Aorta (tissue), 5 donors: ENCODE results near the gene AFAP1L2. TPM values are rescaled to one million over a fixed set of nuclear protein-coding genes. Genes with fewer than 3 reads are reported as not detected.

Experiments
- ATAC-seq: fragments of 200-7000 bp; cut with Tn5 transposase; one replicate; pipeline ENCODE4 v1.9.1; 2022; ENCODE audit warnings: moderate library complexity; ENCODE audit not compliant: low FRiP score
- DNase-seq, 2 donors: peaks; one replicate each; pipeline ENCODE4 v3.0.0-alpha.2; 2020
- H3K27ac ChIP-seq, 2 donors: one replicate each; pipeline ENCODE4 v1.5.1; 2013; ENCODE audit warnings: low read length in 2 of 2, mild to moderate bottlenecking in 2 of 2, moderate library complexity in 2 of 2, control low read depth in 1 of 2, inconsistent platforms in 1 of 2, low read depth in 1 of 2
- H3K27me3 ChIP-seq, 2 donors: one replicate each; pipeline ENCODE4 v1.6.1; 2013; ENCODE audit warnings: control low read depth in 1 of 2, low read length in 1 of 2, mild to moderate bottlenecking in 1 of 2, moderate library complexity in 1 of 2; ENCODE audit not compliant: insufficient read depth in 2 of 2, control insufficient read depth in 1 of 2
- H3K36me3 ChIP-seq, 2 donors: one replicate each; pipeline ENCODE4 v1.6.1; 2013; ENCODE audit warnings: control low read depth in 1 of 2, low read length in 1 of 2, mild to moderate bottlenecking in 1 of 2; ENCODE audit not compliant: insufficient read depth in 2 of 2, control insufficient read depth in 1 of 2
- H3K4me1 ChIP-seq, 2 donors: one replicate each; pipeline ENCODE4 v1.6.1; 2013; ENCODE audit warnings: low read length in 2 of 2, control low read depth in 1 of 2, mild to moderate bottlenecking in 1 of 2, moderate library complexity in 1 of 2; ENCODE audit not compliant: insufficient read depth in 2 of 2, control insufficient read depth in 1 of 2
- H3K4me3 ChIP-seq, 2 donors: one replicate each; pipeline ENCODE4 v1.5.1; 2013; ENCODE audit warnings: low read length in 2 of 2, control low read depth in 1 of 2, mild to moderate bottlenecking in 1 of 2
- H3K9me3 ChIP-seq: one replicate; pipeline ENCODE4 v1.6.1; 2013; ENCODE audit warnings: mild to moderate bottlenecking, low read length; ENCODE audit not compliant: control insufficient read depth
- WGBS, 2 donors: extraction: QIAGEN DNeasy Blood & Tissue Kit; methylation state at CpG; one replicate each; pipeline ENCODE4 v1.1.7; 2013; 5-methylcytosine and 5-hydroxymethylcytosine counted together
- intact Hi-C, 2 donors: fragments of 100-400 bp; cut with DNase I; formaldehyde crosslinking; loops; one replicate each; pipeline versions ENCODE4 v1.14.2 to v1.15.0; 2022
- polyA plus RNA-seq, 2 donors: library from polyadenylated mRNA; stranded (reverse); fragments of 200-250 nt; gene quantifications; one replicate each; pipeline ENCODE4 v1.2.3, GENCODE V29; 2013
- total RNA-seq, 2 donors: library from RNA; stranded (reverse); fragmentation: NEBNext Ultra II Directional; extraction: Animal tissue kit (Norgen Biotek cat#: 25700); gene quantifications; one replicate each; pipeline ENCODE4 v1.2.1, GENCODE V29; 2021
- donor health status: healthy with polysubstance abuse.
- donor health status: Bipolar disorder and iron deficiency.
- donor health status: DM: no; HTN: no; CAD: no.
- donor health status: DM: no; HTN: no; CAD: no.
- donor health status: DM: yes; HTN: yes; CAD: no.

AFAP1L2 gene
- total and polyA plus RNA-seq, 4 donors = 3.1 to 19.3 (median 10.2) TPM

DNA sequence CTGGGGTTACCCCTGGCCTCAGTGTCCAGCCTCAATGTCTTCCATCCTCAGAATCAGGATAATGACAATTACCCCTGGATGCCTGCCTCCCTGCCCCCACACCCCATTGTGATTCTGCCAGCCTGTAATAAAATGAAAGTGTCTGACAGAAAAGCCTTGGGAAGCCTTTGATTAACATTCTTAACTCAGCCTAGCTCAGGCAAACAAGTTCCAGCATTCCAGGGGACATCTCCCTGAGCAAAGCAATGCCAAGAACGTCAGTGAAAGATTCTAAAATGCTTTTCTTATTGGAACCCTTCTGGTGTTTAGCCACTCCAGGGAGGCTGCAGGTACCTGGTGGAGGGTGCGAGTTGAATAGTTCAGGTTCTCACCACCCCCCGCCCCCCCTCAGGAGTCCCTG lies 18.7 kb downstream of the AFAP1L2 start:
- 88 to 91% methylated on average over 3 of the region's 3 CpGs for WGBS, 2 donors
- Histone ChIP-seq H3K4me1 (no peaks in the 10 kb centered on the region), H3K4me3 (no peak overlapping the region), H3K27ac (no peak overlapping the region), H3K36me3 (no peaks in the 10 kb centered on the region), H3K9me3 (no peaks in the 10 kb centered on the region), H3K27me3 (no peaks in the 10 kb centered on the region)
- ATAC-seq = no peak
- no peak for DNase-seq
- intact Hi-C loops = no loop called here

DNA sequence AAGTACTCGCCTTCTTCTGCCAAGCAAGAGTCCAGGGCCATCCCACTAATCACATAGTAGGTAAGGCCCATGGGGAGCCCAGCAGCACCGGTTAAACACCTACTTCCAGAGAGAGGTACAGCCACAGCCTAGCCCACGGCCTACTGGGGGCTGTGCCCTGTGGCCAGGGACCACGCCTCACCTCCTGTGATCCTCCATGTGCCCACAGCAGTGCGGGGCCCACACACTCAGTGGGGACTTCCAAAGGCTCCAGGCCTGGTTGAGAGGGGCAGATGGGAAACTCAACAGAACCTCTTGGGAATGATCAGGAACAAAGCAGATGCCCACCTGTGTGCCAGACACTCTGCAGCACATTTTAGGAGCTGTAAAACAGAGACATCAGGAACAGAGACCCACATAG lies 19.7 kb downstream of the AFAP1L2 start:
- 92 to 94% methylated on average over 5 of the region's 5 CpGs for WGBS, 2 donors
- Histone ChIP-seq H3K27me3 (no peaks in the 10 kb centered on the region), H3K4me1 (no peaks in the 10 kb centered on the region), H3K27ac (no peak overlapping the region), H3K36me3 (no peaks in the 10 kb centered on the region), H3K4me3 (no peak overlapping the region), H3K9me3 (no peaks in the 10 kb centered on the region)
- intact Hi-C loops = no loop called here
- ATAC-seq (no peak), DNase-seq (no peak)

DNA sequence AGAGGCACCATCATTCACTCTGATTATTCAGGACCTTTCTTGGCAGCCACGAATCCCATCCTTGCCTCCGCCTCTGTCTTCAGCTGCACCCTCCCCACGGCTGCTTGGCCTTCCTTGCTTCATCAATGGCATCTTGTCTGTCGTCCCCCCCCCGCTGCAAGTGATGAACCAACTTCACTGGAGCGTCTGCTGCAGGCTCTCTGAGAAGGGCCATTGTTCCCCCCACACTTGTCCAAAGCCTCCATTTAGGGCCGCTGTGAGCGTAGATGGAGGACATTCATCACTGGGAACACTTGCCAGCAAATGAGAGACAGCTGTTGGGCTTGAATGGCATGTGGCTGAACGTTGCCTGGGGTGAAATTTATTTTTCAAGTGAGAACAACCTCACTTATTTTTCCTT lies 20.1 kb downstream of the AFAP1L2 start:
- H3K27ac ChIP-seq = no peak overlapping the region
- no peak for DNase-seq
- intact Hi-C loops = no loop called here

DNA sequence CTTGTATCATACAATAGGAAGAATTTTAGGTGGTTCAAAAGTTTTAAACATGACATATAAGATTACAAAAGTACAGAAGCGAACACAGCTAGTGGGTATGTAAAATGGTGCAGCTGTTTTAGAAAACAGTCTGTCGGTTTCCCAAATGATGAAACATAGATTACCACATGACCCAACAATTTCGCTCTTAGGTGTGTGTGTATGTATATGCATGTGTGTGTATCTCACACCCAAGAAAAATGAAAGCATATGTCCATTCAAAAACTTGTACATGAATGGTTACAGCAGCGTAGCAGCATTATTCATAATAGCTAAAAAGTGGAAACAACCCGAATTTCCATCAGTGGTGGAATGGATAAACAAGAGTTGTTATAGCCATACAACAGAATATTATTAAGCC lies 23.5 kb downstream of the AFAP1L2 start:
- intact Hi-C loops = no loop called here
- H3K27ac ChIP-seq = no peak overlapping the region

More for the DNA sequence above, 20.1 kb downstream of the AFAP1L2 start:
- H3K4me1 ChIP-seq = no peaks in the 10 kb centered on the region
- H3K4me3 ChIP-seq = no peak overlapping the region
- H3K27me3 ChIP-seq = no peaks in the 10 kb centered on the region
- 87 to 90% methylated on average over 9 of the region's 9 CpGs for WGBS, 2 donors
- H3K36me3 ChIP-seq = no peaks in the 10 kb centered on the region
- ATAC-seq = no peak
- H3K9me3 ChIP-seq = no peaks in the 10 kb centered on the region

DNA sequence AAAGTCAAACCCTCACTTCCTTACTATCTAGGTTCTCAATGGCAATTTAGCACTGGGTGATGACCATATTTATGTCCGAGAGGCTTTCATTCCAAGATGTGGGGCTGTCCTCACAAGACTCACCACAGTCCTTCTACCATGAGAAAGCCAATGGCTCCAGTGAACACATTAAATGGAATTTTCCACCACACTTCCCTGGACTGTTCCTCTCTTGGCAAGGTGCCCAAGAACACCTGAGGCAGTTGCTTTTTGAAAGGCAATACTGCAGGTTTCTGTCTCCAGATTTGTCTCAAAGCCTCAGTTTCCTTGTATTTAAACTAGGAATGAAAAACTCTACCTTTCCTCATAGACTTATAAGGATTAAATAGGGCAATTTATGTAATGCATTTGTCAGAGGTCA lies 24.2 kb downstream of the AFAP1L2 start:
- DNase-seq (no peak), ATAC-seq (no peak)
- intact Hi-C loops = no loop called here
- H3K9me3 ChIP-seq = no peaks in the 10 kb centered on the region
- H3K27me3 ChIP-seq = no peaks in the 10 kb centered on the region
- 89 to 96% methylated on average over 1 of the region's 1 CpG for WGBS, 2 donors
- no peak overlapping the region for H3K4me3 ChIP-seq
- H3K4me1 ChIP-seq = peaks cover 0 to 2% of the 10 kb centered on the region in 2 donors
- no peaks in the 10 kb centered on the region for H3K36me3 ChIP-seq
- H3K27ac ChIP-seq = no peak overlapping the region

More for the DNA sequence above, 23.5 kb downstream of the AFAP1L2 start:
- Histone ChIP-seq H3K36me3 (no peaks in the 10 kb centered on the region), H3K27me3 (no peaks in the 10 kb centered on the region), H3K4me3 (no peak overlapping the region), H3K4me1 (peaks cover 0 to 2% of the 10 kb centered on the region in 2 donors), H3K9me3 (no peaks in the 10 kb centered on the region)
- ATAC-seq (no peak), DNase-seq (no peak)
- WGBS, 2 donors = 95 to 97% methylated on average over 5 of the region's 5 CpGs

DNA sequence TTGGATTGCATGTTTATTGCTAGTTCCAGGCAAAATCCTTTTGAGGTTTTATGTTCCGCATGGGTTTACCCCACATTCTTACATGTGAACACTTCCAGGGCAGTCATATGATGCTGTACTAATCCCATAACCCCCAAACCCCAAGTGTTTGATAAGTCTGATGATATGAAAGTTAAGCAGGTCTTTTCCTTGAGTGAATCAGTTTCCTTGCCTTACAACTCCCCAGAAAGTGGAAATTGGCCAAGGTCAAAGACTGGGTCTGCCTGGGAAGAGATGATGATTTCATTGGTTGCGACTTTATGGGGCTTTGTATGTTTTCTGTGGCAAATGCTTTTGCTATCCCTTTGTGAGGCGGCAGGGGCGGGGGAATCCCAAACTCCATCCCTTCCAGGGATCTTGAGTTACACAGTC lies 24.7 kb downstream of the AFAP1L2 start:
- 61 to 84% methylated on average over 4 of the region's 4 CpGs for WGBS, 2 donors
- Histone ChIP-seq H3K4me3 (no peak overlapping the region), H3K27ac (no peak overlapping the region), H3K36me3 (no peaks in the 10 kb centered on the region), H3K4me1 (peaks cover 0 to 2% of the 10 kb centered on the region in 2 donors), H3K9me3 (no peaks in the 10 kb centered on the region), H3K27me3 (no peaks in the 10 kb centered on the region)
- intact Hi-C loops = no loop called here
- no peak for DNase-seq
- ATAC-seq = peak; percentile 59

DNA sequence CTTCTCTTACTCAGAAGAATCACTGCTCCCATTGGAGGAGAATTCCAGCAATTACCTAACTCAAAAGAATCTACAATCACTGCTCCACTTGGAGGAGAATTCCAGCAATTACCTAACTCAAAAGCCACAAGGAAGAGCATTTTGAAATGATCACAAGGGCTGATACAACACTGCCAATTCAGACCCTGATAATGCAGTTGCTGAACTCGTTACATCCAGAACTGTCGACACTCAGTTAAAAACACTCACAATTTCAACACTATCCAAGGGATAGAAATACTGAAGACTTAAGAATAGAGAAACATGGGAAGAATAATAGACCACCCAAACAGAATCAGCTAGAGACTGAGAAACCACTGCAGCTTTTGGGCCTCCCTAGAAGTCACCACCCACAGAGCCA lies 27.8 kb downstream of the AFAP1L2 start:
- no peak overlapping the region for H3K27ac ChIP-seq
- DNase-seq (no peak), ATAC-seq (no peak)
- H3K27me3 ChIP-seq = no peaks in the 10 kb centered on the region
- H3K4me3 ChIP-seq = no peak overlapping the region
- peaks cover 0 to 5% of the 10 kb centered on the region in 2 donors for H3K4me1 ChIP-seq
- intact Hi-C loops = no loop called here
- no peaks in the 10 kb centered on the region for H3K36me3 ChIP-seq
- no peaks in the 10 kb centered on the region for H3K9me3 ChIP-seq
- WGBS, 2 donors = 96 to 99% methylated on average over 2 of the region's 2 CpGs

DNA sequence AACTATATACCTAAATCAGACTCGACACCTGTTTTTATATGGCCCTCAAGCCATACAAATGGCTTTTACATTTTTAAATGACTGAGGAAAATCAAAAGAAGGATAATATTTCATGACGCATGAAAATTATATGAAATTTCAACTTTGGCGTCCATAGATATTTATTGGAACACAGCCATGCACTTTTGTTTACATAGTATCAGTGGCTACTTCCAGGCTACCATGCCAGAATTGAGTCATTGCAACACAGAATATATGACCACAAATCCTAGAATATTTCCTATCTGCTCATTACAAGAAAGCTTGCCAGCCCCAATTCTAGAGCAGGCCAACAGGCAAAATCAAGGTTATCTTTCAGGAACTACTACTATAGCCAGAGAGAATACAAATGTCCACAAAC lies 29.3 kb downstream of the AFAP1L2 start:
- intact Hi-C loops = no loop called here
- ATAC-seq (no peak), DNase-seq (no peak)
- no peak overlapping the region for H3K4me3 ChIP-seq
- no peaks in the 10 kb centered on the region for H3K27me3 ChIP-seq
- H3K27ac ChIP-seq = no peak overlapping the region
- no peaks in the 10 kb centered on the region for H3K9me3 ChIP-seq
- H3K36me3 ChIP-seq = no peaks in the 10 kb centered on the region
- H3K4me1 ChIP-seq = peaks cover 0 to 5% of the 10 kb centered on the region in 2 donors
- WGBS, 2 donors = 78% methylated on average over 3 of the region's 3 CpGs

DNA sequence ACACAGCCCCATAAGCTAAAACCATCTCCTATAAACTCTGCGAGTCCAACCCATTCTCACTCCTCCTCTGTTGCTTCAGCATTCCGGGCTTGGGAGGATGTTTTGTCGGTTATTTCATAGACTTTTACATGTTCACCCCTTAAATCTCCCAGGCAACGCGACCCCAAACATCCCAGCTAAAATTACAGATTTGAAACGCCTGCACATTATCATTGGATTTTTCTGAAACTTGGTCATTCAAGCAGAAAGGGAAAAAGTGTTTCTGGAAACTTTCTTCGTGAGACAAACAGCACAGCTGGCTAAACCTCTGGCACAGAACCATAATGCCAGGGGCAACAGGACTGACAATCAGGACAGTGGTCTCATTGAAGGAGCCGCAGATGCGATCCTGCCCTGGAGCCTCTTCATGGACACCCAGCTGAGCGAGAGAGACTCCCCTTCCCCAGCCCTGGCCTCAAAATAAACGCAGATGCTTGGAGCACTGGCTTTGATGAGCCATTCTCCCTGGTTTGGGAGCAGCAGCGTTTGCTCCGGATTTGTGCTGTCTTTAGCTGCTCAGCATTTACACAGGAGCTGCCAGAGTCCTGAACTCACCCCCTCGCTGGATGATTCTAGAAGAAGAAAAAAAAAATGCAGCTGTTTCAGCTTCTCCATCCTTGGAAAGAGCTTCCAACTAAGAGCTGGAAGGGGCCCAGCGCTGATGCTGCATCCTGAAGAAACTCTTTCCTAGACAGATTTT lies 30.1 kb downstream of the AFAP1L2 start:
- intact Hi-C loops = no loop called here
- ATAC-seq = peak; percentile 78
- WGBS, 2 donors = 8 to 10% methylated on average over 15 of the region's 15 CpGs
- Histone ChIP-seq H3K4me1 (peaks cover 0 to 5% of the 10 kb centered on the region in 2 donors), H3K4me3 (no peak overlapping the region), H3K9me3 (no peaks in the 10 kb centered on the region), H3K36me3 (no peaks in the 10 kb centered on the region), H3K27me3 (no peaks in the 10 kb centered on the region), H3K27ac (no peak overlapping the region)
- DNase-seq = peak; percentile 81 to 82
